HG03432 (cell line): ENCODE results near the gene EMC9.
A peak's percentile ranks its signal among the peaks of the same experiment; 100 is the strongest.

Experiments used
- ATAC-seq: cut with Tn5 transposase; IDR thresholded peaks from one replicate; pipeline ENCODE4 v1.9.1; 2021; ENCODE audit warnings: mild to moderate bottlenecking, moderate library complexity; ENCODE audit not compliant: unreplicated experiment

EMC9 gene, protein sequence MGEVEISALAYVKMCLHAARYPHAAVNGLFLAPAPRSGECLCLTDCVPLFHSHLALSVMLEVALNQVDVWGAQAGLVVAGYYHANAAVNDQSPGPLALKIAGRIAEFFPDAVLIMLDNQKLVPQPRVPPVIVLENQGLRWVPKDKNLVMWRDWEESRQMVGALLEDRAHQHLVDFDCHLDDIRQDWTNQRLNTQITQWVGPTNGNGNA

DNA sequence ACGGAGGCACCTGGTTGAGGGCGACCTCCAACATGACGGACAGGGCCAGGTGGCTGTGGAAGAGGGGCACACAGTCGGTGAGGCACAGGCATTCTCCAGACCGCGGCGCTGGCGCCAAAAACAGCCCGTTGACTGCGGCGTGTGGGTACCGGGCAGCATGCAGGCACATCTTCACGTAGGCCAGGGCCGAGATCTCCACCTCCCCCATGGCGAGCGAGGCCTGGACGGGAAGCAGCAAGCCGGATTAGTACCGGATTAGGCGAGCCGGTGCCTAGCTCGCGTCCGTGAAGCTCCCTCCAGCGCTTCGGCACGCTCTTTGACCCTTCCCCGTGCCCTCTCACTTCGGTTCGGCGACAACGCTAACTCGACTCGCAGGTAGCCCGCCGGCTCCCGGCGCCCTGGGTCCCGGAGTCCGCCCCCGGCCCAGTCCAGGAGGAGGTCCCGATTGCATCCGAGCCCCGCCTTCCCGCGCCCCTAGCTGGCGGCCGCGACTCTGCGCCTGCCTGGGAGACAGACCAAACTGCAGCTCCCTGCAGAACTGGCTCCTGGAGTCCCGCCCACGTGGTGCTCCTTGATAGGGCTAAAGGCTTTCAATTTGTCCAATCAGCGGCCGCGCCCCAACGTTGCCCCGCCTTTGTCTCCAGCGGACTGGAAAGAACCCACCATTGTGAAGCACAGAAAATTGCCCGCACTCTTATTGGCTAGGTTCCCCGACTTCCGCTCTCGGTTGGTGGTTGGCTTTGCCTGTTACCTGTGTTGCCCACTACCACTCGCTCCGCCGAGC lies at the start of gene EMC9:
Gene EMC9 (minus strand): TSS at position 495 of the 784 bp plus-strand sequence. CDS start 287 bp downstream, at position 208.
- ATAC-seq: peak; percentile 88

DNA sequence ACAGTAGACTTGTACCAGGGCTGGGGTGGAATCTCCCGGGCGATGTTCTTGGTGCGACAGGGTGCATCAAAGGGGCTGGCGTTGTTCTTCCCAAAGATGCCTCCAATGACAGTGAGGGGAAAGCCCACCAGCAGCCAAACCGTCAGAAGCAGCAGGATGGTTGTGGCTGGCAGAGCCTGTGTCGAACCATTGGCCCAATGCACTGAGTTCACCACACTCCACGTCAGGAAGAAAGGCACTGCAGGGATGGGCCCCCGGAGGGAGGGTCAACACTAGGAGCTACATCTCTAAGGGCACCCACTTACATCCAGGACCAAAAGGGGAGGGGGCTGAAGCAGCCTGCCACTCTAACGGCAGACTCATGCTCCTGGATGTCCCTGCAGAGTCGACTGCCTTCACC lies 49.0 kb upstream of the EMC9 start:
- no peak for ATAC-seq

DNA sequence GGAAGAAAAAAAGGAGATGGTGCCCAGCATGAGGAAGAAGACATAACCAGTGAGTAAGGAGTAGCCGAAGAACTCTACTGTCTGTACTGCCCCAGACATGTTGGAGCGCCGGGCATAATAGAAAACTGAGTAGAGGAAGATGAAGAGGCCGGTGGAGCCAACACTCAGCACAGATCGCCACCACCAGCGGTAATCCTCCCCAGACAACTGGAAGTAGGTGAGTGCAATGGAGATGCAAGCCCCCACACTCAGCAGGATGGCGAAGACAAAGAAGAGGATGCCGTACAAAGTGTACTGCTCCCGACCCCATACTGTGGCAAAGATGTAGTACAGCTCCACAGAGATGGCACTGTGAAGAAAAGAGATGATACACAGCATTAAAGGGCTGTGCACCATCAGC lies 48.1 kb upstream of the EMC9 start:
- no peak for ATAC-seq

DNA sequence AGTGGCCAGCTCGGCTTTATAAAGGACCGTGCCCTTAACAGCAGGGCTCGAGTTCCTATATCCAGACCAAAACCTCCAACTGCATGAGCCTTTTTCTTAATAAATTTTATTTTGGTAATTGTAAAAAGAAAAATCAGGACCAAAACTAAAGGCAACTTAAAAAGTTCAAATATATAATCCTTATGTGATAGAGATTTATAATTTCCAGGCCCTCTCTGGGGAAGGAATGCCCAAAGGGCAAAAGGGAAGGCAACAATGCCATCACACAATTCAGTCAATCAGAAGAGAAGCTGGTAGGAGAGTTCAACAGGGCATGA lies 47.6 kb upstream of the EMC9 start:
- no peak for ATAC-seq

DNA sequence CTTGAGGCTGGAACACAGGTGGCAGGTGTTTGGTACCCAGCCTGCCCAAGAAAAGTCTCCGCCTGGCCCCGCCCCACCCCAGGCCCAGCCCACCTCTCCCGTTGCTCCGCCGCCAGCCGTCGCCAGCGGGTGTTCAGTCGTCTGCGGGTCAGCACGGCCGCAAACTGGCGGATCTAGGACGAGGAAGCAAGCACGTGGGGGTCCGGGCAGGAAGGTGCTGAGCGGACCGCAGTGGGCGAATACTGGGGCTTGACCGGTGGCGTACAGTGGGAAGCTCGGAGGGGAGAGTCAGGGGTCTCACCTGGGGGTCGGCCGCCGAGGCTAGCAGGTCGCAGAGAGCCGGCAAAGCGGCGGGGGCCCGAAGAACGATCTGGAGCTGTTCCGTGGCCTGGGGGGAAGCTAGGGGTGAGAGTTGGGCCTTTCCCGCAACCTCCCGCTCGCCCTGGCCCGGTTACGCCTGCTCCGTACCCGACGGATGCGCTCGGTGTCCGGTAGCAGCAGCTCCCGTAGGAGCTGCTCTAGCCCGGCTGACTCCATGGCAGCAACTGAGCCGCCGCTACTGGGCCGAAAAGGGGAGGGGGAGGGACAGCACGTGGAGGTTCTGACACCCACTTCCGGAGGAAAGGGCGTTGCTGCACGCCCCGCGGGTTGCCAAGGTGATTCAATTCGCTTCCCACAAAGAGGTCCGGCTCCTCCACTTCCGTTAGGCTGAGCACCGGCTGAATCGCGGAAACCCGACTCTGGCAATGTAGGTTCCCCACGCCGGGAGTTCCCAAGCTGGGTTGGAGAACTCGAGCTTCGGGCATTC lies 47.1 kb upstream of the EMC9 start, which contains the start of gene IPO4:
Gene IPO4 (minus strand): TSS at position 566 of the 808 bp plus-strand sequence. CDS start 29 bp downstream, at position 537.
- ATAC-seq: peak; percentile 94

DNA sequence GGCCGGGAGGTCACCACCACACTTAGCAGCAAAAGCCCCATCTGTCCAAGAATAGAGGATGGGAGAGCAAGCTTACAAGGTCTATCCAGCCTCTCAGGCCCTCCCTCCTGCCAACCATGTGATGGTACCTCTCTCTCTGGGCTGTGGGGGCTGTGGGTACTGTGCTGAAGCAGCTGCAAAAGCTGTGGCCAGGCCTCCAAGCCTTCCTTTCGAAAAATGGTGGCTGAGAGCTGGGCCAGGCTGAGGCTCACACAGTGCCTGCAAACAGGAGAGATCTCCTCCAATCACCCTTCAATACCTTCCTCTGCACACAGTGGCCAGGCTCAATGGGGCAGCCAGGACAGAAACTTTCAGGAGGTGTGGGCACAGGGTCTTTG lies 46.1 kb upstream of the EMC9 start:
- no peak for ATAC-seq

DNA sequence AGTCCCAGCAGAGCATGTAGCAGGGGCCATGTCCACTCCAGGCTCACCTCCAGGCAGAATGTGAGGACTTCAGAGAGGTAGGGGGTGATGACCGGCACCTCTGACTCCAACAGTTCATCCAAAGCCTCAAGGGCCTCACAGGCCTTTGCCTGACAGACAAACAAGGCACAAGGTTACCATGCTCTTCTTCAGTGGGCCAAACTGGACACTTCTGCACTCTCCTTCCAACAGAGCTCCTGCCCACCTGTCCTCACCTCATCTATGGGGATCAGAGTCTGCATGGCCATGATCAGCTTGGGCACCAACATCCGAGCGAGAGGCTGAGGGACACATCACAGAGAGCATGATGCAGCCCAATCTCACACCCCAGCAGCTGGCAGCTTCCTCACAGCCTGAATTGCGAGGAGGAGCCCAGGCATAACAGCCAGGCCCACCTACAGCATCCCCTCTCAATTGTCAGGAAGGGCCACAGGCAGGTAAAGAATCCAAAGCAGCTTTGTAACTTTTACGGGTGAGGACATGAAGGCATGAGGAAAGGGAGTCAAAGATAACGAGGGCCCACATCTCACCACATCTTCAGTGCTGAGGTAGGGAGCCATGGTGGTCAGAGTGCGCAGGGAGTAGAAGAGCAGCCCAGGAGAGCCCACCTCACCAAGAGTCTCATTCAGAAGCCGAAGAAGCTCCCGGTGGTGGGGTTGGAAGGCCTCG lies 45.6 kb upstream of the EMC9 start:
- ATAC-seq: no peak

DNA sequence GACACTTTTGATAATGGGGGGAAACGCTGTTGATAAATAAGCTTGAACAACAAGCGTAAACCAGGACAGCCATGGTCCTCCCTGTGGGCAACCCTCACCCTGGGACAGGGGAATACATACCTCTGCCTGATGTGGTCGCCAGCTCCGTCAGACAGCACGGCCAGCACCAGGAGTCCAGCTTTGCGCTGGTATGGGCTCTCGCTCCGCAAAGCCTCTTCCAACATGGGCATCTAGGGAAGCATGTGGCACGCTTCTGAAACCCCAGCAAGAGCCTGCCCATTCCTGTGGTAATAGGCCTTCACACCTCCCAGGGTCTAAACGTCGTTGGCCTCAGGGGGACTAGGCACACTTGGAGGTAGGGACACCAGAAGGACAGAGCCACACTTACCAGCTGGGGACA lies 44.4 kb upstream of the EMC9 start:
- ATAC-seq: no peak

DNA sequence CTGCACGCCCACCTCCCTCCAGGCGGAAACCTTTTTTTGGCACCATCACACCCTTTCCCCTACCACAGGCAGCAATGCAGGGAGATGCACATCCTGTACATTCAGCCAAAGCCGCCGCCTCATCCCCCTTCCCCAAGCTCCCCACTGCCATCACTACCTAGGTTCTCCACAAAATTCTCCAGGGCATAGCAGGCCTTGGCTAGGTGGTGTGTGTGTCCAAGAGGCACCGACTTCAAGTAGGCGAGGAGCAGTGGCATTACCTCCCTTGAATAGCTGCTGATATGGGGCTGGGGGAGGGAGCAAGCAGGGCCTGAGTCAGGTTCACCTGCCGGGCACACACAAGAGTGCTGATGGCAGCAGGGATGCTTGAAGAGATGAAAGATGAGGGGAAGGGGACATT lies 43.6 kb upstream of the EMC9 start:
- ATAC-seq: no peak

DNA sequence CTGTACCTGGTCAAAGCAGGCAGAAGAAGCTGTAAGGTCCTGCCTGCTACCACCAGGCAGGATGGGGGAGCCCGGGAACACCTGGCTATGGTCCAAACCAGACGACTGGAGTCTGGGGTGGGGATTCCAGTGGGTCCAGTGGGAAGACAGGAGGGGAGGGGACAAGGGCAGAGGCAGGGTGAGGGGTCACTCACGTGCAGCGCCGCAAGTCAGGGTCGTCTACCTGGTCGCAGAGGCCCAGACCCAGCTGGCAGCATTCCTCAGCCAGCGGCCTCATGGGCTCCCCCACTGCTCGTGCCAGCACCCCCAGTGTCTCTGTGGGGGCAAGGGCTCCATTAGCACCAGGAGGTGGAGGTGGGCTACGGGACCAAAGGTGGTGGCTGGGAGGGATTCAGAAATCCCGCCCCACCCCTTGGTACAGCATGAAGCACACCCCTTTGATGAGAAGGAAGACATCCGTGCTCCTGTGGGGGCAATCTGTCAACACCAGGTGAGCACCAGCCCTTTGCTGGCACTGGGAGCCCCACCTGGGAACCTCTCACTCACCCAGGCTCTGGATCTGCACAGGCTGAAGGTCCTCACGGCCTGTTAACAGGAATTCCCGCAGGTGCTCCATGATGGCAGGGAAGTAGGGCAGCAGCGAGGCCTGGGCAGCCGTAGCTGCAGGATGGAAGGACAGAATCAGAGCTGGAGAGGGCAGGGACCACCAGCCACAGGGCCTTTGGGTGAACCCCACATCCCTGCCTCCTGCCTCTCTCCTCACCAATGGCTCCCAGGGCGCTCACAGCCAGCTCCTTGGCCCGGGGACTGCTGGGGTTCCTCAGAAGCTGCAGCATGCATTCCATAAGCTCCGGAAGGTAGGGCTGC lies 42.9 kb upstream of the EMC9 start:
- no peak for ATAC-seq

DNA sequence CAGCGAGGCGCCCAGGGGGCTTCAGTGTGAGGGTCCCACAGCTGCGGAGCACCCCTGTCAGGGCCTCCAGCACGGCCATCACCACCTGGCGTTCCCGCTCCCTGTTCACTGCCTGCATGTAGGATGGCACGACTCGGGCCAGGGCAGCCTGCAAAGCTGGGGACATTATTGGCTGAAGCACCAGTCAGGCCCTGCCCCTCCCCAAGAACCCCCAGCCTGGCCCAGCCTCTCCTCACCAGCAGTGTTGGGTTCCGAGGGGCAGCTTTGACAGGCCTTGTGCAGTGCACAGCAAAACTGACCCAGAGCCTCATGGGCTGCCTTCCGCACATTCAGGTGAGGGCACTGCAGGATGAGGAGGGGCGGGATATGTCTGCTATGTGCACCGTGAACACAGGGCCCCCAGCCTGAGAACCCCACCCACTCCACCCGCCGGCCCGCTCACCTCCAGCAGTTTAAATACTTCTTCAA lies 41.7 kb upstream of the EMC9 start:
- no peak for ATAC-seq

DNA sequence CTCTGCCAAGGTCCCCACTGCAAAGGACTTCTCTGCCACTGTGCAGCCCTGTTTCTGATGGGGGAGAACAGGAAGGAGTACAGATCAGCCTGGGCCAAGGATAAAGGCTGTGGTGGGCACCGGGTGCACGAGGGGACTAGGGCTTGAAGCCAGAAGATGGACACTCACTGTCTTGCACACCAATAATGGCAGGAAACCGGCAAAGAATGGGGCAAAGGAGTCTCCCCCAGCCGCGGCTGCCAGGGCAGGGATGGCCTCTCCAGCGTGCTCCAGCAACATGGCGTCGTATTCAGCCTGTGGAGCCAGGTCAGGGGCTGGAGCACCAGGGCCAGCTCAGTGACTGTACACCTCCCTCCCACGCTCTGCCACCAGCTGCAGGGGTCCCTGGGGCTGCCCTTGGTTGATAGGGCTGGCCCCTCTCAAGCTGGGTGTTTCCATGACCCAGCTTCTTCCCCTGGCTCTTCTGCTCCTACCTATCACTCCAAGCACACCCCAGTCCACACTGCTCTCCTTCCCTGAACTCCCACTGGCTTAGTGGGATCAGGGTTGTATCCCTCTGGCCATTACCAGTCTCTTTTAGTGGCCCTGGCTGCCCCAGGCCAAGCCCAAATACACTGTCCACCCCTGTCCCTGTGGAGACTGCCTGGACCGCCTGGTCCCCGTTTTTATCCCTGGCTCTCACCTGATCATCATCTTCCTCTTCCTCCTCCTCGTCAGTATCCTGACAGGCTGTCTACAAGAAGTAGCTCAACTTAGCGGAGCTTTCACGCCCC lies 40.9 kb upstream of the EMC9 start:
- ATAC-seq: no peak

DNA sequence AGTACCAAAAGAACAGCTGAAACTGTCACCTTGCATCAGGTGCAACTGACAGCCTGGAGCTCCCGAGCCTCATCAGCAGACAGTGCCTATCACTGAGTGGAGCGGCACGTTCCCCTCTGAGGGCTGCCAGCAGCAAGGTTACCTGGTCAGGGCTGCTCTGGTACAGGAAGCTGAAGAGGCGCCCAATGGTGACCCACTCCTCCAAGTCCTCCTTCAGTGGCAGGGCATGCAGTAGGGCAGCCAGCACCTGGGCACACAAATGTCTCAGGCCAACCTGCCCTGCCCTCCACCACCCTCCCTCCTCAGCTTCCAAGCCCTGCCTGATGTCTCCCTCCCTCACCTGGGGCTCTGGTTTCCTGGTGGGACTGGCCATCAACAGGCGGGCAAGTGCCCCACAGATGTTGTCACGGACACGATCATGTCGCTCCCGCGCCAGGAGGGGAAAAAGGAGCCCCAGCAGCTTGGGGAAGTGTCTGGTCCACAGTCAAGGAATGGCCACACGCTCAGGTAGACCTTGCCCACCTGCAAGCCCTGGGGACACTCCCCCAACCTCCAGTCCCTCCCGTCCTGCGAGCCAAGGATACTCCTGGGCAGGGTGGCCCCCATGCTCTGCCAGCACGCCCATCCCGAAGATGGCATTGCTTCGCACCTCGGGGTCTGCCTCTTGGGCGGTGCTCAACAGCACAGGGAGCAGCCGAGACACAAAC lies 40.1 kb upstream of the EMC9 start:
- ATAC-seq: no peak

DNA sequence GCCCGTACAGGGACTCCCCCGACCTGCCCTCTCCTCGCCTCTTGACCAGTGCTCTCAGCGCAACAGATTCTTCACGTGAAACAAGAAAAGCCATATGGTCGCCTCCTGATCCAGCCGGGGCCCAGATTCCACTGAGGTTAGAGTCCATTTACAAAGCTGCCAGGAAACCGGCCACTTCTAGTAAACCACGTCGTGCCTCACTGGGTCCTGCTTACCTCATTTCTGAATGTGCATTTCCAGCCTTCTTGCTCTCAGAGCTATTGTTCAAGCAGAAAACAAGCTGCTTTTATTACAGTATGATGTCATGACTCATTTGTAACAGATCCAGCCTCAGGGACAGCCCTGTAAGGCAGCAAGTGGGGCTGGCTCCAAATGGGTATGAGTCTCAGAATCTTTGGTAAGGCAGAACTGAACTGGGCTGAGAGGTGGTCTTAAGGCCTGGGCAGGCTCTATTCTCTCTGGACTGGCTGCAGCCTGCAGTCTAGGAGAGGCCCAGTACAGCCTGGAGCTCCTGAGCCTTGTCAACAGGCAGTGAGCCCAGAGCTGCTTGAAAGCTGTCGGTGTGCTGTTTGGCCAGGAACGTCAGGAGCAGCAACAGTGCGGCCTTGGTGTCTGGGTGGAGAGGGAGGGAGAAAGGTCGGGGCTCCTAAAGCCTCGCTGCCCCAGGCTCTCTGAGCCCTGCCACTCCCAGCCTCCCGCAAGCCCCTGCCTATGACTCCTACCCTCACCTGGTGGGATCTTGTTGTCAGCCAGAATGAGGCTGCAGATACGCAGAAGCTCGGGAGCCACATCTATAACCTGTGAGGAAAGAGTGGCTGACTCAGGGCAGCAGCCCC lies 38.8 kb upstream of the EMC9 start:
- ATAC-seq: no peak

DNA sequence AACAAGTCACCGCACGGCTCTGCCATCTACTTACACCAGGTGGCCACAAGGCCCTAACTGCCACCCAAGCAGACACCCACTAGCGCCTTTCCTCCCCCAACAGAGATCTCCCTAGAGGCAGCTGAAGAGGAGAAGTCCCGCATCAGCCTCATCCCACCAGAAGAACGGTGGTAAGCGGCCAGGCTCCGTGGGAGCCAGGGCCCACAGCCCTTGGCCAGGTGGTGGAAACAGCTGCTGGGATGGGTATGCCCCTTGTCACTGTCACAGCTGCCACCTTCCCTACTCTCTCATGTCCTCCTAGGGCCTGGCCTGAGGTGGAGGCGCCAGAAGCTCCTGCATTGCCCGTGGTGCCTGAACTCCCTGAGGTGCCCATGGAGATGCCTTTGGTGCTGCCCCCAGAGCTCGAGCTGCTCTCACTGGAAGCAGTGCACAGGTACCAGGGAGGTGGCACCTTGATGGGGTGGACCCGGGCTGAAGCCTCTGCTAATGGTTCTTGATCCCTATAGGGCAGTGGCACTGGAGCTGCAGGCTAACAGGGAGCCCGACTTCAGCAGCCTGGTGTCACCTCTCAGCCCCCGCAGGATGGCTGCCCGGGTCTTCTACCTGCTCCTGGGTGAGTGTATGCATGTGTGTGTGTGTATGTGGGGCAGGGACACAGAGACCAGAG lies 38.0 kb upstream of the EMC9 start:
- no peak for ATAC-seq

DNA sequence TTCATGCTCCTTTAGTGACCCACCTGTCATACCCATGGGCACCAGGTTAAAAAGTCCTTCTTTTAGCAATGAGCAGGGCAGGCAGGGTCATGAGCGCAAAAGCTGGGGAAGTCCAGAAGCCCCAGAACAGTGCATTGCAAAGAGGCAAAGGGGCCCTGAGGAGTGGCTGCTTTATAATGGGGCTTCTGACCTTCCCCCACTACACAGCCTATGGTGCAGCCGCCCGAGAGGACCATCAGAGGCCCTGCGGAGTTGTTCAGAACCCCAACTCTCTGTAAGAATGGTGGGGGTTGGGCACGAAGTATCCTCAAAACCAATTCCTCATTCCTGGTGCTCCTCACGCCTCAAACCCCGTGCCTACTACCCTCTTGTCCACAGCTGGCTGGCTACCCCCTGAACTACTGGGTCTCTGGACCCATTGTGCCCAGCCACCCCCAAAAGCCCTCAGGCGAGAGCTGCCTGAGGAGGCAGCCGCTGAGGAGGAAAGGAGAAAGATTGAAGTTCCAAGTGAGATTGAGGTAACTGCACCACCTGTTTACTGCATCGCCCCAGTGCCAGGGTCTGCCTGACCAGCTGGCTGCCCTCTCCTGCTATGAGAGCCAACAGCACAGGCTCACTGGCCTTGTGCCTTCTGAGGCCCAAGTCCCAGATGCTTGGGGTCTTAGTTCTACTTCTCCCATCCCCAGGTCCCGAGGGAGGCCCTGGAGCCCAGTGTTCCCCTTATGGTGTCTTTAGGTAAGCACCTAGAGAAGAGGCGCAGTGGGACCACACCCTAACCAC lies 37.2 kb upstream of the EMC9 start:
- ATAC-seq: no peak

DNA sequence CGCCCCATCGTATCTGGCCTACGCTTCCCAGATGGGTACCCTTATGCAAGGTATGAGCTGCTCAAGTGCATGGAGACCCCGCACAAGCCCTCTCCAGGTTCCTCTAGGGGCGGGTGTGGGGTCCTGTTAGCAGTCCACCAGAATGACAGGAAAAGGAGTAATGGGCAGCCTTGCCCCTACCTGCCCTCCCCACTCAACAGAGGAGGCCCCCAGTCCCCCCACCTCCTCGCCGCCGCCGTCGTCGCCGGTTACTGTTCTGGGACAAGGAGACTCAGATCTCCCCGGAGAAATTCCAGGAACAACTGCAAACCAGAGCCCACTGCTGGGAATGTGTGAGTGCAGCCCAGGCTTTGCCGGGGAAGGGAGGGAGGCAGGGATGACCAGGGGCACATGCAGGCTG lies 36.5 kb upstream of the EMC9 start:
- ATAC-seq: no peak
